ENCODE measurements around the gene MYL7.

The MYL7 gene

GRCh38 chr7:44117801-44118429, 23.2 kb downstream of the MYL7 start:
- peaks cover 0 to 38% (median 32%) of the 10 kb centered on the region in 4 donors for H3K4me1 ChIP-seq
- no peak for DNase-seq

GRCh38 chr7:44116789-44117666, 24.1 kb downstream of the MYL7 start:
- intact Hi-C loops (cut with DNase I; ENCODE audit: low total_unique reads), result loop anchor here (5.0 kb wide), 1 partner anchor 40 kb away; no protein-coding TSS in a partner anchor
- H3K27me3 ChIP-seq, result no peaks in the 10 kb centered on the region
- DNase-seq, result no peak

More at GRCh38 chr7:44117801-44118429, 23.2 kb downstream of the MYL7 start:
- TF ChIP-seq CTCF (IDR thresholded peaks at IDR 0.05), result no peak
- Histone ChIP-seq H3K9me3 (no peaks in the 10 kb centered on the region), H3K27ac (no peak overlapping the region), H3K27me3 (no peaks in the 10 kb centered on the region), H3K4me3 (no peak overlapping the region), H3K36me3 (peaks cover 6 to 90% (median 54%) of the 10 kb centered on the region in 3 donors)
- intact Hi-C loops (cut with DNase I; ENCODE audit: low total_unique reads), result loop anchor here (5.0 kb wide), 1 partner anchor 41 kb away; no protein-coding TSS in a partner anchor

GRCh38 chr7:44116087-44116788, 24.9 kb downstream of the MYL7 start:
- TF ChIP-seq CTCF (IDR thresholded peaks at IDR 0.05), result no peak
- Histone ChIP-seq H3K27me3 (no peaks in the 10 kb centered on the region), H3K4me3 (no peak overlapping the region), H3K4me1 (peaks cover 0 to 38% (median 33%) of the 10 kb centered on the region in 4 donors), H3K36me3 (peaks cover 12 to 100% (median 68%) of the 10 kb centered on the region in 3 donors), H3K9me3 (no peaks in the 10 kb centered on the region), H3K27ac (peak overlapping the region; percentile 98 to 100)
- intact Hi-C loops (cut with DNase I; ENCODE audit: low total_unique reads), result loop anchor here (5.0 kb wide), 1 partner anchor 39 kb away; no protein-coding TSS in a partner anchor
- DNase-seq, result no peak

More at GRCh38 chr7:44116789-44117666, 24.1 kb downstream of the MYL7 start:
- H3K4me1 ChIP-seq, result peaks cover 0 to 38% (median 32%) of the 10 kb centered on the region in 4 donors
- no peak overlapping the region for H3K27ac ChIP-seq
- H3K36me3 ChIP-seq, result peaks cover 6 to 98% (median 63%) of the 10 kb centered on the region in 3 donors
- no peak overlapping the region for H3K4me3 ChIP-seq
- H3K9me3 ChIP-seq, result no peaks in the 10 kb centered on the region
- no peak for TF ChIP-seq CTCF (IDR thresholded peaks at IDR 0.05)

- H3K27ac ChIP-seq, result peak overlapping the region; percentile 98 to 100
Observed at GRCh38 chr7:44114586-44115310, 26.4 kb downstream of the MYL7 start.

More at GRCh38 chr7:44114586-44115310, 26.4 kb downstream of the MYL7 start:
- TF ChIP-seq CTCF (IDR thresholded peaks at IDR 0.05), result no peak
- DNase-seq, result peak in 1 of 2 donors; percentile 77
- H3K27me3 ChIP-seq, result no peaks in the 10 kb centered on the region
- peaks cover 0 to 48% (median 45%) of the 10 kb centered on the region in 4 donors for H3K4me1 ChIP-seq
- no peaks in the 10 kb centered on the region for H3K9me3 ChIP-seq
- intact Hi-C loops (cut with DNase I; ENCODE audit: low total_unique reads), result loop anchor here (5.0 kb wide), 1 partner anchor 37 kb away; no protein-coding TSS in a partner anchor
- peaks cover 24 to 100% (median 75%) of the 10 kb centered on the region in 3 donors for H3K36me3 ChIP-seq
- H3K4me3 ChIP-seq, result no peak overlapping the region
